Measurements from ENCODE around the gene SLC44A1. TPM values are rescaled to one million over a fixed set of nuclear protein-coding genes. Genes with fewer than 3 reads are reported as not detected.

The SLC44A1 gene
- total RNA-seq, 4 donors from 2014 or later, result 51.1 to 82.2 (median 70.5) TPM

DNA sequence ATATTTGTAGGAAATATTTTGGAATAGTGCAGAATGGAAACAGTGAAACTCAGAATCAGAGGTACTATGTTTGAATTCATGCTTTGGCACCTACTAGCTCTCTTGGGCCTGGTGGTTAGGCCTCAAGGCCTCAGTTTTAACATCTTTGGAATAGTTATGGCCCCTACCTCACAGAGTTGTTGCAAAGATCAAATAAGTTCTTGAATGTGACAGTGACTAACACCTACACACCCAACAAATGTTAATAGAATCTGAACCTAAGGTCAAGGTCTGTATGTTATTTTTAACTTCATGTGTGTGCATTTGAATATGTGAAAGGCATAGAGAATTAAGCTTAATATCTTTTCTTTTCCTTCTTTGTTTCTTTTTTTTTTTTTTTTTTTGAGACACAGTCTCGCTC, 87.3 kb downstream of the SLC44A1 start:
- 94 to 100% methylated on average over 1 of the region's 1 CpG for WGBS, 2 donors
- no peak overlapping the region for H3K4me3 ChIP-seq (ENCODE audit: low read depth, poor library complexity, severe bottlenecking)
- intact Hi-C loops (cut with DNase I; ENCODE audit: low total_unique reads), result no loop called here
- TF ChIP-seq, protein P1, sequence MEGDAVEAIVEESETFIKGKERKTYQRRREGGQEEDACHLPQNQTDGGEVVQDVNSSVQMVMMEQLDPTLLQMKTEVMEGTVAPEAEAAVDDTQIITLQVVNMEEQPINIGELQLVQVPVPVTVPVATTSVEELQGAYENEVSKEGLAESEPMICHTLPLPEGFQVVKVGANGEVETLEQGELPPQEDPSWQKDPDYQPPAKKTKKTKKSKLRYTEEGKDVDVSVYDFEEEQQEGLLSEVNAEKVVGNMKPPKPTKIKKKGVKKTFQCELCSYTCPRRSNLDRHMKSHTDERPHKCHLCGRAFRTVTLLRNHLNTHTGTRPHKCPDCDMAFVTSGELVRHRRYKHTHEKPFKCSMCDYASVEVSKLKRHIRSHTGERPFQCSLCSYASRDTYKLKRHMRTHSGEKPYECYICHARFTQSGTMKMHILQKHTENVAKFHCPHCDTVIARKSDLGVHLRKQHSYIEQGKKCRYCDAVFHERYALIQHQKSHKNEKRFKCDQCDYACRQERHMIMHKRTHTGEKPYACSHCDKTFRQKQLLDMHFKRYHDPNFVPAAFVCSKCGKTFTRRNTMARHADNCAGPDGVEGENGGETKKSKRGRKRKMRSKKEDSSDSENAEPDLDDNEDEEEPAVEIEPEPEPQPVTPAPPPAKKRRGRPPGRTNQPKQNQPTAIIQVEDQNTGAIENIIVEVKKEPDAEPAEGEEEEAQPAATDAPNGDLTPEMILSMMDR (IDR thresholded peaks at IDR 0.05), result no peak
- no peak for TF ChIP-seq POLR2A (IDR thresholded peaks at IDR 0.05)
- no peak for DNase-seq (ENCODE audit: low spot score in 2 of 2)

DNA sequence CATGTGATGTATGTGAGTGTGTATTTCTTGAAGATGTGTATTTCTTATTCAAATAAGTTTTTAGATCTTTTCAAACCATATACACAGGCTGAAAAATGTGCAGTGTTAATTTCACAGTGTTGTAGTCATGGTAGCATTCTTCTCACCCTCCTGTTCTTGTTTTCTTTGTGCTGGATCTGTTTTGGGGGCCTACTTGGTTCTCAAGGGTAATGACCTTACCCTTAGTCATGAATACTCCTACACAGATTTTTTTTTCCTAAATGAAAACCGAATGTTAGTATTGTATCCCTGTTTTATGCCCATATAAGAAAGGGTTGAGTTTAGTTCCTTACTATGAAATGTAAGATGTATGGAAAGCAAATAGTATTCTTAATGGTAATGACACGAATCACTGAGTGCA, 88.0 kb downstream of the SLC44A1 start:
- 75 to 78% methylated on average over 2 of the region's 2 CpGs for WGBS, 2 donors
- DNase-seq (ENCODE audit: low spot score in 2 of 2), result no peak

DNA sequence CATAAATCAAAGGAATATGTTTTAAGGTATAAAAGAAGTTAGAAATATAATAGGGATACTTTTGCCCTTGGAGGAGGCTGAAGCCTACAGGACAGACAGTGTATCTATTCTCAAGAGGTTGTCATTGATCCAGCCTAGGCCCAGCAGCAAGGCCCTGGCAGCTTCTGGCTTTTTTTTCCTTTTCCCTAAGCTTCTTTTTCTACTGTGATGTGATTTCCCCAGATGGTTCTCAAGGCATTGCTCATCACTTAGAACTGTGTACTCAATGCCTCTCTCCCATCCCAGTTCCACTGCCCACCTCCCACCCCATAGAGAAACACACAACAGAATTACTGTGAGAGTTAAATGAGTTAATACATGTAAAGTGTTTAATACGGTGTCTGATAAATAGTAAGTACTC, 88.6 kb downstream of the SLC44A1 start:
- TF ChIP-seq POLR2A (IDR thresholded peaks at IDR 0.05), result no peak
- TF ChIP-seq, protein P1 (IDR thresholded peaks at IDR 0.05), result no peak
- no peak overlapping the region for H3K4me3 ChIP-seq (ENCODE audit: low read depth, poor library complexity, severe bottlenecking)
- 94% methylated on average over 1 of the region's 1 CpG for WGBS, 2 donors
- intact Hi-C loops (cut with DNase I; ENCODE audit: low total_unique reads), result no loop called here
- DNase-seq (ENCODE audit: low spot score in 2 of 2), result no peak

More for the DNA sequence above, 88.0 kb downstream of the SLC44A1 start:
- intact Hi-C loops (cut with DNase I; ENCODE audit: low total_unique reads), result no loop called here
- no peak overlapping the region for H3K4me3 ChIP-seq (ENCODE audit: low read depth, poor library complexity, severe bottlenecking)
- TF ChIP-seq, protein P1 (IDR thresholded peaks at IDR 0.05), result no peak
- TF ChIP-seq POLR2A (IDR thresholded peaks at IDR 0.05), result no peak

DNA sequence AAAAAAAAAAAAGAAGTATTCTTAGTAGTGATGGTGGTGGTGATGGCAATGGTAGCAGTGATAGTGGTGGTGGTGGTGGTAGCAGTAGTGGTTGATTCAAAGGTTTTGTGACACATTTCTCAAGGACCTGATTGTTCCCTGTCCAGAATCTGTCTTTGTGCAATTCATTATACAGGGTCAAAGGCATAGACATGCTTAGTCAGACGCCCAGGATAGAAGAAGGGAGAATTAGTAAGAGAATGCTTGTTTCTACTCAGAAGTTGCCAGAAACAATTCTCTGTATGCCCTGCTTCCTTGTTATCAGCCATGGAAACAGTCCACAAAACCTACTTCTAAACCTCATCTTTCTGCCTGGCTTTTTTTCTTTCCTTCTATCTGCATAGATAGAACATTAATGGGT, 89.4 kb downstream of the SLC44A1 start:
- 70 to 73% methylated on average over 1 of the region's 1 CpG for WGBS, 2 donors
- intact Hi-C loops (cut with DNase I; ENCODE audit: low total_unique reads), result no loop called here
- H3K4me3 ChIP-seq (ENCODE audit: low read depth, poor library complexity, severe bottlenecking), result no peak overlapping the region
- DNase-seq (ENCODE audit: low spot score in 2 of 2), result no peak
- TF ChIP-seq, protein P1 (IDR thresholded peaks at IDR 0.05), result no peak
- TF ChIP-seq POLR2A (IDR thresholded peaks at IDR 0.05), result no peak

DNA sequence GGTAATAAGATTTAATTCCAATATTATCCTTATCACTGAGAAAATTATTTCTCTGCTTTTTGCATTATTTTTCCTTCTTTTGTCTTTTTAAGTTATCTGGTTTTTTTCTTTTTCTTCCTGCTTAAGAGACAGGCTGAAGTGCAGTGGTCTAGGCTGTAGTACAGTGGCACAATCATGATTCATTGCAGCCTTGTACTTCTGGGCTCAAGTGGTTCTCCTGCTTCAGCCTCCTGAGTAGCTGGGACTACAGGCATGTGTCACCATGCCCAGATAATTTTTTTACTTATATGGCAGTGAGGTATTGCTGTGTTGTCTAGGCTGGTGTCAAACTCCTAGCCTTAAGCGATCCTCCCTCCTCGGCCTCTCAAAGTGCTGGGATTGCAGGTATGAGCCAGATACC, 93.9 kb downstream of the SLC44A1 start:
- TF ChIP-seq, protein P1 (IDR thresholded peaks at IDR 0.05), result no peak
- TF ChIP-seq POLR2A (IDR thresholded peaks at IDR 0.05), result no peak
- intact Hi-C loops (cut with DNase I; ENCODE audit: low total_unique reads), result no loop called here
- 97 to 98% methylated on average over 2 of the region's 2 CpGs for WGBS, 2 donors
- no peak overlapping the region for H3K4me3 ChIP-seq (ENCODE audit: low read depth, poor library complexity, severe bottlenecking)
- DNase-seq (ENCODE audit: low spot score in 2 of 2), result no peak

DNA sequence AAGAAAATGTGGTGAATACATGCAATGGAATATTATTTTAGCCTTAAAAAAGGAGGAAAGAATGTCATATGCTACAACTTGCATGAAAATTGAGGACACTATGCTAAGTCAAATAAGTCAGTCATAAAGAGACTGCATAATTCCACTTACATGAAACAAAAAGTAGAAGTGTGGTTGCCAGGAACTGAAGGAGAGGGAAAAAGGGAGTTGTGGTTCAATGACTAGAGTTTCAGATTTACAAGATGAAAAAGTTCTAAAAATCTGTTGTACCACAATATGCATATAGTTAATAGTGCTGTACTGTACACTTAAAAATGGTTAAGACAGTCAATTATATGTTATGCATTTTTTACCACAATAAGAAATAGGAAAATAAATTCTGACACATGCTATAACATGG, 95.4 kb downstream of the SLC44A1 start:
- DNase-seq (ENCODE audit: low spot score in 2 of 2), result no peak
- intact Hi-C loops (cut with DNase I; ENCODE audit: low total_unique reads), result no loop called here
- H3K4me3 ChIP-seq (ENCODE audit: low read depth, poor library complexity, severe bottlenecking), result no peak overlapping the region
- TF ChIP-seq, protein P1 (IDR thresholded peaks at IDR 0.05), result no peak
- no peak for TF ChIP-seq POLR2A (IDR thresholded peaks at IDR 0.05)
